B cell (primary cell): Measurements from ENCODE around the gene HNRNPK. TPM values are rescaled to one million over a fixed set of nuclear protein-coding genes. Genes with fewer than 3 reads are reported as not detected.

Source experiments
- ATAC-seq: fragments of 200-7000 bp; cut with Tn5 transposase; one replicate; pipeline ENCODE4 v1.10.0; 2021; ENCODE audit warnings: low read depth, mild to moderate bottlenecking, moderate number of reproducible peaks, moderate library complexity
- CTCF ChIA-PET: fragments of 350-600 bp; sonication (Branson Sonifier 250); formaldehyde crosslinking; loops from one replicate; lab custom pipeline; 2021; ENCODE audit warnings: antibody characterized with exemption, inconsistent platforms; lab: Charles Lee
- POLR2A ChIA-PET: fragments of 350-600 bp; sonication (Branson Sonifier 250); formaldehyde crosslinking; loops from one replicate; lab custom pipeline; 2021; ENCODE audit warnings: antibody characterized with exemption; lab: Charles Lee
- DNase-seq: peaks from one replicate; pipeline ENCODE4 v3.0.0; 2013
- H2AFZ ChIP-seq: 2 replicates; pipeline ENCODE4 v1.6.1; 2012; ENCODE audit warnings: mild to moderate bottlenecking, low read depth, low read length; ENCODE audit not compliant: insufficient read depth, poor library complexity, severe bottlenecking
- H3K27ac ChIP-seq, 2 donors: 1 replicate in 1 of 2; 2 replicates in 1 of 2; pipeline ENCODE4 v1.5.1; 2012 to 2013; ENCODE audit warnings: low read length in 2 of 2, mild to moderate bottlenecking in 2 of 2, moderate library complexity in 1 of 2
- H3K27me3 ChIP-seq, 4 experiments: fragments of 200-600 bp in 1 of 4; sonication (generic) in 1 of 4; replicated peaks in 1 of 4; 1 replicate in 2 of 4; 2 replicates in 2 of 4; pipeline versions ENCODE4 v1.6.1 to v1.7.0; 2013 to 2016; ENCODE audit warnings: low read length in 3 of 4, mild to moderate bottlenecking in 2 of 4, mixed read lengths in 1 of 4, moderate library complexity in 1 of 4; ENCODE audit not compliant: insufficient read depth in 4 of 4, control insufficient read depth in 3 of 4; ENCODE audit errors: control extremely low read depth in 1 of 4
- H3K36me3 ChIP-seq, 2 experiments: replicated peaks in 1 of 2; 1 replicate in 1 of 2; 2 replicates in 1 of 2; pipeline versions ENCODE4 v1.6.1 to v1.7.1; 2013; ENCODE audit warnings: low read length in 1 of 2; ENCODE audit not compliant: insufficient read depth in 2 of 2, control insufficient read depth in 1 of 2; ENCODE audit errors: control extremely low read depth in 1 of 2, extremely low read depth in 1 of 2
- H3K4me1 ChIP-seq, 2 donors: fragments of 200-600 bp in 1 of 2; sonication (generic) in 1 of 2; 1 replicate in 1 of 2; 2 replicates in 1 of 2; pipeline versions ENCODE4 v1.5.1 to v1.6.1; 2013 to 2017; ENCODE audit warnings: low read length in 2 of 2; ENCODE audit not compliant: control insufficient read depth in 2 of 2, insufficient read depth in 2 of 2
- H3K4me2 ChIP-seq: replicated peaks from 2 replicates; pipeline ENCODE3; 2012; ENCODE audit warnings: mild to moderate bottlenecking, low read depth, low read length; ENCODE audit not compliant: poor library complexity, severe bottlenecking
- H3K4me3 ChIP-seq, 5 experiments: fragments of 200-600 bp in 1 of 5; sonication (generic) in 1 of 5; 1 replicate in 3 of 5; 2 replicates in 2 of 5; pipeline versions ENCODE4 v1.5.1 to v1.7.0; 2011 to 2016; ENCODE audit warnings: low read length in 4 of 5, mild to moderate bottlenecking in 4 of 5, low read depth in 2 of 5, control low read depth in 1 of 5, moderate library complexity in 1 of 5; ENCODE audit not compliant: insufficient read depth in 1 of 5; ENCODE audit errors: control extremely low read depth in 1 of 5, extremely low read depth in 1 of 5
- H3K79me2 ChIP-seq: fragments of 200-600 bp; sonication (generic); one replicate; pipeline ENCODE4 v1.6.0; 2016; ENCODE audit warnings: low read length; ENCODE audit not compliant: control insufficient read depth, insufficient read depth
- H3K9ac ChIP-seq: fragments of 200-600 bp; sonication (generic); 2 replicates; pipeline ENCODE4 v1.6.1; 2017; ENCODE audit warnings: mild to moderate bottlenecking, low read length, moderate library complexity
- H3K9me3 ChIP-seq, 3 donors: one replicate each; pipeline versions ENCODE4 v1.6.1 to v1.7.1; 2013; ENCODE audit warnings: low read length in 2 of 3; ENCODE audit not compliant: control insufficient read depth in 2 of 3, insufficient read depth in 1 of 3; ENCODE audit errors: control extremely low read depth in 1 of 3
- H4K20me1 ChIP-seq: 2 replicates; pipeline ENCODE4 v1.6.0; 2012; ENCODE audit warnings: mild to moderate bottlenecking, low read length; ENCODE audit not compliant: insufficient read depth, control insufficient read depth, poor library complexity, severe bottlenecking
- H3K27ac Mint-ChIP-seq: one replicate; pipeline ENCODE4 v1.8.0; 2021; ENCODE audit warnings: mixed read lengths
- H3K27me3 Mint-ChIP-seq: one replicate; pipeline ENCODE4 v1.8.0; 2021; ENCODE audit warnings: mixed read lengths
- H3K4me1 Mint-ChIP-seq: one replicate; pipeline ENCODE4 v1.8.0; 2021; ENCODE audit warnings: mixed read lengths
- H3K4me3 Mint-ChIP-seq: one replicate; pipeline ENCODE4 v1.8.0; 2021; ENCODE audit warnings: mixed read lengths
- H3K9me3 Mint-ChIP-seq: one replicate; pipeline ENCODE4 v1.8.0; 2022; ENCODE audit warnings: mixed read lengths; ENCODE audit not compliant: insufficient read depth
- EZH2 ChIP-seq: IDR thresholded peaks from 2 replicates; pipeline ENCODE4 v1.6.1; 2012; ENCODE audit warnings: borderline replicate concordance, low read depth, mild to moderate bottlenecking, moderate library complexity, low read length; ENCODE audit not compliant: insufficient read depth, poor library complexity, severe bottlenecking
- WGBS: methylation state at CpG from one replicate; pipeline ENCODE4 v1.1.5; 2013; ENCODE audit warnings: missing lambda C conversion rate; ENCODE audit not compliant: insufficient coverage; 5-methylcytosine and 5-hydroxymethylcytosine counted together
- intact Hi-C: fragments of 100-400 bp; cut with micrococcal nuclease; formaldehyde crosslinking; loops from one replicate; pipeline ENCODE4 v1.10.0; 2022
- polyA plus RNA-seq: library from polyadenylated mRNA; depleted of rRNA; stranded (reverse); fragments of >200 nt; gene quantifications from 2 replicates; pipeline ENCODE4 v1.2.3, GENCODE V29; 2012
- total RNA-seq, 2 donors: library from RNA; stranded (reverse); fragments of 120-200 nt in 1 of 2; gene quantifications; 1 replicate in 1 of 2; 2 replicates in 1 of 2; pipeline versions ENCODE4 v1.2.3 to v1.2.4, GENCODE V29; 2013 to 2022
- TF ChIP-seq, protein P1 (sequence below): fragments of 200-600 bp; IDR thresholded peaks from one replicate; pipeline ENCODE4 v1.8.0; 2022; ENCODE audit warnings: antibody characterized with exemption, mild to moderate bottlenecking

The HNRNPK gene
- total and polyA plus RNA-seq, 2 donors (not counting 1 experiment from before 2014, with no cell fraction given): 210 to 524 TPM

DNA sequence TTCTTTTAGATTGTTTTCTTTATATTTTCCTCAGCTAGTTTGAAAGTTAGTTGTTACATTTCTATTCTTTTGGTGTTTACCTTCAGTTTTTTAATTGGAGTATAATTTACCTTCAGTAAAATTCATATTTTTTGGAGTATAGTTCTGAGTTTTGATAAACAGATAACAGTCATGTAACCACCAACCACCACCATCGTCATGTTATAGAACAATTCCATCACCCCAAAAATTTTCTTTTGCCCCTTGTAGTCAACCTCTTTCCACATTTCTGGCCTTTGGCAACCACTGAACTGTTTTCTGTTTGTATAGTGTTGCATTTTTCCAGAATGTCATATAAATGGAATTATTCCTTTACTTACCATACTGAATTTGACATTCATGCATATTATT, 7.4 kb upstream of the HNRNPK start:
- WGBS: no CpG with 5 or more reads among the region's 1 CpG
- intact Hi-C loops: loop anchor here (5.0 kb wide), 1 partner anchor 185 kb away; no protein-coding TSS in a partner anchor
- H4K20me1 ChIP-seq: no peaks in the 10 kb centered on the region
- no peak overlapping the region for H3K4me3 Mint-ChIP-seq
- peaks cover 77% of the 10 kb centered on the region for H3K79me2 ChIP-seq
- no peak overlapping the region for H3K27ac Mint-ChIP-seq
- TF ChIP-seq, protein P1, sequence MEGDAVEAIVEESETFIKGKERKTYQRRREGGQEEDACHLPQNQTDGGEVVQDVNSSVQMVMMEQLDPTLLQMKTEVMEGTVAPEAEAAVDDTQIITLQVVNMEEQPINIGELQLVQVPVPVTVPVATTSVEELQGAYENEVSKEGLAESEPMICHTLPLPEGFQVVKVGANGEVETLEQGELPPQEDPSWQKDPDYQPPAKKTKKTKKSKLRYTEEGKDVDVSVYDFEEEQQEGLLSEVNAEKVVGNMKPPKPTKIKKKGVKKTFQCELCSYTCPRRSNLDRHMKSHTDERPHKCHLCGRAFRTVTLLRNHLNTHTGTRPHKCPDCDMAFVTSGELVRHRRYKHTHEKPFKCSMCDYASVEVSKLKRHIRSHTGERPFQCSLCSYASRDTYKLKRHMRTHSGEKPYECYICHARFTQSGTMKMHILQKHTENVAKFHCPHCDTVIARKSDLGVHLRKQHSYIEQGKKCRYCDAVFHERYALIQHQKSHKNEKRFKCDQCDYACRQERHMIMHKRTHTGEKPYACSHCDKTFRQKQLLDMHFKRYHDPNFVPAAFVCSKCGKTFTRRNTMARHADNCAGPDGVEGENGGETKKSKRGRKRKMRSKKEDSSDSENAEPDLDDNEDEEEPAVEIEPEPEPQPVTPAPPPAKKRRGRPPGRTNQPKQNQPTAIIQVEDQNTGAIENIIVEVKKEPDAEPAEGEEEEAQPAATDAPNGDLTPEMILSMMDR: no peak
- TF ChIP-seq EZH2: no peak
- H3K4me1 Mint-ChIP-seq: peaks cover 27% of the 10 kb centered on the region
- DNase-seq (no peak), ATAC-seq (no peak)
- H3K27me3 ChIP-seq: no peaks in the 10 kb centered on the region
- H3K4me2 ChIP-seq: no peak overlapping the region
- no peak overlapping the region for H3K4me3 ChIP-seq
- peaks cover 4 to 7% of the 10 kb centered on the region in 2 donors for H3K4me1 ChIP-seq
- H3K27ac ChIP-seq: no peak overlapping the region
- H3K9me3 Mint-ChIP-seq: no peaks in the 10 kb centered on the region
- H3K9me3 ChIP-seq: no peaks in the 10 kb centered on the region
- H3K27me3 Mint-ChIP-seq: no peaks in the 10 kb centered on the region
- H3K36me3 ChIP-seq: peaks cover 0 to 1% of the 10 kb centered on the region in 2 experiments
- H3K9ac ChIP-seq: no peak overlapping the region
- ChIA-PET POLR2A (no interaction called here), CTCF (no interaction called here)
- H2AFZ ChIP-seq: no peak overlapping the region

DNA sequence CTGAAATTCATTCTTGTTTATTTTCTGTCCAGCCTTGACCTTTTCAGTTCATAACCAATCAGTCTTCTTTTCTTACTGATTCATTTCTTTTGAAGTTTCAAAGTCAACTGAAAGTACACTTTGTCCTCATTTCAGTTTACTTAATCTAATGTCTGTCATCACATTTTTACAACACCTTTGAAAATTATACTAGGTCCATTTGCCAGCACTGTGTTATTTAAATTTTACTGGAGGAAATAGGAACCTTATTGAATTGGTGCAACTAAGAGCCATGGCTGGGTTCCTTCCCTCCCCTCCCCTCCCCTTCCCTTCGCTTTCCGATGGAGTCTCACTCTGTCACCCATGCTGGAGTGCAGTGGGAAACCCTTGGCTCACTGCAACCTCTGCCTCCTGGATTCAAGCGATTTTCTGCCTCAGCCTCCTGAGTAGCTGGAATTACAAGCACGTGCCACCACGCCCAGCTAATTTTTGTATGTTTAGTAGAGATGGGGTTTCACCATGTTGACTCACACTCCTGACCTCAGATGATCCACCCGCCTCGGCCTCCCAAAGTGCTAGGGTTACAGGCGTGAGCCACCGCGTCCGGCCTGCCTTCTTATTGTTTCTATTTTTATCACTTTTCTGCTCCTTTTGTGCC, 6.9 kb upstream of the HNRNPK start:
- WGBS: 100% methylated on average over 1 of the region's 11 CpGs

More for the DNA sequence above, 6.9 kb upstream of the HNRNPK start:
- H3K79me2 ChIP-seq: peaks cover 82% of the 10 kb centered on the region
- H3K27me3 ChIP-seq: no peaks in the 10 kb centered on the region
- Mint-ChIP-seq H3K4me3 (no peak overlapping the region), H3K27me3 (no peaks in the 10 kb centered on the region), H3K4me1 (peaks cover 27% of the 10 kb centered on the region), H3K27ac (no peak overlapping the region), H3K9me3 (no peaks in the 10 kb centered on the region)
- H3K4me1 ChIP-seq: peaks cover 4 to 7% of the 10 kb centered on the region in 2 donors
- TF ChIP-seq EZH2: no peak
- TF ChIP-seq, protein P1: no peak
- DNase-seq: no peak
- H4K20me1 ChIP-seq: no peaks in the 10 kb centered on the region
- peak overlapping the region; percentile 58 for H3K4me2 ChIP-seq
- H3K9ac ChIP-seq: no peak overlapping the region
- intact Hi-C loops: loop anchor here (5.0 kb wide), 1 partner anchor 185 kb away; no protein-coding TSS in a partner anchor
- no peak overlapping the region for H2AFZ ChIP-seq
- POLR2A ChIA-PET: no interaction called here
- ATAC-seq: no peak
- H3K36me3 ChIP-seq: peaks cover 0 to 1% of the 10 kb centered on the region in 2 experiments
- H3K27ac ChIP-seq: no peak overlapping the region
- no peak overlapping the region for H3K4me3 ChIP-seq
- H3K9me3 ChIP-seq: no peaks in the 10 kb centered on the region
- CTCF ChIA-PET: no interaction called here
